IPS-11a (cell line): ENCODE data around the gene RHOBTB3.

ENCODE experiments used
- H3K4me3 ChIP-seq: one replicate; pipeline ENCODE4 v1.5.1; 2013; ENCODE audit warnings: low read depth, low read length, control low read depth

The RHOBTB3 gene

GRCh38 chr5:95837492-95837891 is 106.4 kb downstream of the RHOBTB3 start:
- H3K4me3 ChIP-seq = no peak overlapping the region

- H3K4me3 ChIP-seq = no peak overlapping the region
Measured at GRCh38 chr5:95838001-95838520, 106.9 kb downstream of the RHOBTB3 start.

- no peak overlapping the region for H3K4me3 ChIP-seq
Measured at GRCh38 chr5:95838556-95838955, 107.4 kb downstream of the RHOBTB3 start.

DNA sequence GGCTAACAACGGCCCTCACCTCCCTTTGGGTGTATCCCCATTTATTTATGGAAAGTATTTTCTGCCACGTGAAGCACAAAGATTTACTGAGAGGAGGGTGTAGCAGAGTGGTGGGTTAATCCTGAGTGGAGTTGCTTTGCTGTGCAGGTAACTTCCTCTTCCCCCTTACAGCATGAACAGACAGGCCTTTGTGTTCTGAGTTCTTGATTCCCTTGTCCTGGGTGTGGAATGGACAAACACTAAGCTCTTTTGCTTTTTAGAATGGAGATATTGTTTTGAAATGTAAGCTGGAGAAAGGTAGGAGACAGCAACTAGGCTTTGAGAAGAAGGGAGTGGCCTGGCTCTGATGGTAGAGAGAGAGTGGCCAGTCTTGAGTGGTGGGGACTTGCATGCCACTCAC is 108.5 kb downstream of the RHOBTB3 start:
- no peak overlapping the region for H3K4me3 ChIP-seq

DNA sequence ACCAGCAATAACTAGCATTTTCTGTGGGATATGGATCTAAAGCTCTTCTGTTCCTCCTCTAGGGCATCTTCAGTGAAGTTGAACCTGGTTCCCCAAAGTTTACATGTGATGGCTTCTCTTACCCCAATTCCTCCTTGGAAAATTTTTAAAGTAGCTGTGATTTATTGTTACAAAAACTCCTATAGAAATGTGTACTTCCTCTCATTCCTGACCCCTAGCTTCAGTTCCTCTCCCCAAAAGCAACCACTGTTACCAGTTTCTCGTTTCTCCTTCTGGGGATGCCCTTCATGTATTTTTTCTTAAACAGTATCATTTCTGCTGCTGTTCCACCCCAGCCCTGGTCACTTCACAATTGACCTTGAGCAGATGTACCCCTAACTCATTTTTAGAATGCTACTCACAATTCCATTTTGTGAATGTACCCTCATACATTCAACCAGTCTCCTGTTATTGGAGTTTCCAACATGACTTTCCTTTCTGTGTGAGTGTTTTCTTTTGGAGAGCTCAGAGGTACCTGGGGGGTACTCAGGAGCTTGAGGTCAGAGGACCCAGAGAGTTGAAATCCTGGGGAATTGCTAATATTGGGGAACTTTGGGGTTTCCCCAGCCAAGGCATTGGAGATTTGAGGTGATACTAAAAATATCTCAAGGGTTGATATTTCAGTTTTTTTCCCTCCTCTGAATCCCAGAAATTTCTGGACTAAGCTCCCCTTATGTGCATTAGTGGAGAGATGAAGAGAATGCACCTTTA is 110.0 kb downstream of the RHOBTB3 start:
- no peak overlapping the region for H3K4me3 ChIP-seq

- no peak overlapping the region for H3K4me3 ChIP-seq
Measured at GRCh38 chr5:95841914-95842812, 111.0 kb downstream of the RHOBTB3 start.

- H3K4me3 ChIP-seq = no peak overlapping the region
Measured at GRCh38 chr5:95842854-95843544, 111.9 kb downstream of the RHOBTB3 start.

- H3K4me3 ChIP-seq = no peak overlapping the region
Measured at GRCh38 chr5:95843733-95844223, 112.6 kb downstream of the RHOBTB3 start.

- H3K4me3 ChIP-seq = no peak overlapping the region
Measured at GRCh38 chr5:95845391-95845790, 114.3 kb downstream of the RHOBTB3 start.
